LNCaP clone FGC (cell line): ENCODE results near the gene SOCS1.

Experiments
- DNase-seq: peaks from one replicate; pipeline ENCODE4 v3.0.0-alpha.2; 2011; ENCODE audit warnings: low read depth
- H3K4me3 ChIP-seq: 2 replicates; pipeline ENCODE4 v1.5.1; 2011; ENCODE audit warnings: mild to moderate bottlenecking, low read depth, low read length, control low read depth
- CTCF ChIP-seq: IDR thresholded peaks from 2 replicates; pipeline ENCODE4 v1.5.1; 2012; ENCODE audit warnings: mild to moderate bottlenecking; ENCODE audit not compliant: control insufficient read depth, insufficient read depth; ENCODE audit errors: extremely low read depth

SOCS1 gene

GRCh38 chr16:11265124-11265523 is 9.1 kb upstream of the SOCS1 start:
- no peak for DNase-seq
- no peak for TF ChIP-seq CTCF
- no peak overlapping the region for H3K4me3 ChIP-seq

GRCh38 chr16:11264155-11264832 is 8.3 kb upstream of the SOCS1 start:
- no peak overlapping the region for H3K4me3 ChIP-seq
- no peak for DNase-seq
- TF ChIP-seq CTCF, result no peak

GRCh38 chr16:11263737-11264136 is 7.7 kb upstream of the SOCS1 start:
- no peak overlapping the region for H3K4me3 ChIP-seq
- DNase-seq, result no peak
- TF ChIP-seq CTCF, result no peak

- no peak for TF ChIP-seq CTCF
- no peak overlapping the region for H3K4me3 ChIP-seq
- DNase-seq, result no peak
These were observed 6.9 kb upstream of the SOCS1 start for GRCh38 chr16:11262915-11263314.

GRCh38 chr16:11260596-11260966 is 4.6 kb upstream of the SOCS1 start:
- no peak overlapping the region for H3K4me3 ChIP-seq
- no peak for DNase-seq
- TF ChIP-seq CTCF, result no peak

- no peak overlapping the region for H3K4me3 ChIP-seq
- no peak for TF ChIP-seq CTCF
- DNase-seq, result no peak
These were observed 3.9 kb upstream of the SOCS1 start for GRCh38 chr16:11259655-11260595.
